ENCODE results near the gene SSX2IP. TPM values are rescaled to one million over a fixed set of nuclear protein-coding genes. Genes with fewer than 3 reads are reported as not detected.
A peak's percentile ranks its signal among the peaks of the same experiment; 100 is the strongest.

The SSX2IP gene
- total RNA-seq, 5 donors from 2014 or later (not counting 1 experiment from before 2014, with no cell fraction given): 6.2 to 10.9 (median 7.7) TPM

DNA sequence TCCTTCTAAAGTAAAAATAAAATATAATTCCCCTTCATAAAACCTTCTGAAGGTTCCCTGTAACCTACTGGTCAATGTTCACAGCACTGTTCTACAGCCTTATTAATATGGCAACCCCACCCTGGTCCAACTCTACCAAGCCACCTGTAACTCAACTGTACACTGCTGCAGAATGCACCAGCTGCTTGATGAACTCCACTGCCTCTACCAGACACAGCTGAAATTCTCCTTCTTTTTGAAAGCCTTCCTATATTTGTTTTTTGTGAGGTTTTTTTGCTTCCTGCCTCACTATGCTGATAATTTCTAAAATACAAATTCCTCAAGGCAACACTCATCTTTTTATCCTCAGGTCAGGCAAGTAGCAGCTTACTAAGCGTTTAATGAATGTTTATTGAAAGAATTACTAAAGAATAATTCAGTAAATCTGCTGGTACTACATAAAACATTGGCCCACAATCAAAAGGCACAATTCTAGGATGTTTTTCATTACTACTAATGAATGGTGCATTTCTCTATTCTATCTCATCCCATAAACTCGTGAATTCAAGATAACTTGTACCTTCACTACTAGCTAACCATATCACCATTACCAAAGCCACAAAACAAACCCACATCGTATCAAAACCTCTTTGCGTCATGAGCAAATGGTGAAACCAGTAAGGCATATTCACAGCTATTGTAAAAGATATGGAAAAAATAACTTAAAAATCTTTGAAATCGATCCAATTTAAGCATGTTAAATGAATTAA lies 2.4 kb downstream of the SSX2IP start:
- CTCF ChIA-PET: interaction anchor here in 1 of 2 donors (1.2 to 1.5 kb wide), 3 partner anchors 13 to 38 kb away, joined by 3 to 4 read pairs (median 4); no protein-coding TSS in a partner anchor
- Histone ChIP-seq H3K9me3 (no peaks in the 10 kb centered on the region), H3K27me3 (replicated peaks in 1 of 2; ENCODE audit: control insufficient read depth in 2 of 2, extremely low read depth in 1 of 2, insufficient read depth in 2 of 2, low read length in 1 of 2) (no peaks in the 10 kb centered on the region), H3K4me3 (ENCODE audit: control insufficient read depth in 1 of 2, extremely low read depth in 1 of 2, low read length in 1 of 2) (no peak overlapping the region), H3K27ac (ENCODE audit: low read length) (no peak overlapping the region), H3K4me1 (ENCODE audit: control insufficient read depth in 1 of 2, extremely low read depth in 1 of 2, insufficient read depth in 2 of 2, low read length in 2 of 2) (peaks cover 21 to 33% of the 10 kb centered on the region in 2 experiments), H3K36me3 (ENCODE audit: control insufficient read depth in 2 of 2, extremely low read depth in 1 of 2, insufficient read depth in 1 of 2, low read length in 1 of 2) (no peaks in the 10 kb centered on the region)
- H3K9me3 Mint-ChIP-seq: no peaks in the 10 kb centered on the region
- H3K27me3 Mint-ChIP-seq: no peaks in the 10 kb centered on the region
- H3K4me1 Mint-ChIP-seq: peaks cover 53 to 54% (median 53%) of the 10 kb centered on the region in 3 donors
- POLR2A ChIA-PET: interaction anchor here (0.5 to 0.6 kb wide), 2 partner anchors 110 to 309 kb away, joined by 3 to 4 read pairs; partner anchors contain the start of gene MCOLN2 (in 1 of the 2)
- DNase-seq (no peak), ATAC-seq (replicated peaks in 1 of 4) (no peak)
- peaks cover 3% of the 10 kb centered on the region for H3K36me3 Mint-ChIP-seq
- peak overlapping the region in 1 of 3 donors; percentile 99 for H3K4me3 Mint-ChIP-seq
- no peak overlapping the region for H3K27ac Mint-ChIP-seq
- WGBS (ENCODE audit: insufficient coverage): 83% methylated on average over 1 of the region's 5 CpGs

DNA sequence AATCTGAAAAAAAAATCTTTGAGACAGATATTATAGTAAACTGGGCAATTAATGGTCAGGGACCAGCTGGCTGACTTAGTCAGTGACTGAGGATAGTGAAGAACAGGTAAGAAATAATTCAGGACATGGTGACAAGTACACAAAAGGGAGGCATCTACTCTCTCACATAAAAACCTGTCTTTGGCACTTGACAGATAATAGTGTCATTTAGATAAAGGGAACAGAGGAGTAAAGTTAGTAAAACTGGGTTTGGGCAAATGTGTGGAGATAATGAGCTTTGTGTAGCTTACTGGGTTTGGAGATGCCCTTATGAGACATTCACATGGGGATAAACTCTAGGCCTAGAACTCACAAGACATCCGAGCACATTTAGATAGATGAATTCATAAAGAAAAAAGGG lies 4.0 kb downstream of the SSX2IP start:
- H3K36me3 Mint-ChIP-seq: peaks cover 6% of the 10 kb centered on the region
- peaks cover 39 to 47% (median 42%) of the 10 kb centered on the region in 3 donors for H3K4me1 Mint-ChIP-seq
- DNase-seq: no peak
- CTCF ChIA-PET: interaction anchor here in 1 of 2 donors (0.6 kb wide), 1 partner anchor 38 kb away, joined by 3 read pairs; no protein-coding TSS in a partner anchor
- no peak overlapping the region for H3K4me3 Mint-ChIP-seq
- H3K9me3 ChIP-seq: no peaks in the 10 kb centered on the region
- H3K27ac ChIP-seq (ENCODE audit: low read length): no peak overlapping the region
- WGBS (ENCODE audit: insufficient coverage): no CpG with 5 or more reads among the region's 1 CpG
- POLR2A ChIA-PET: no interaction called here
- no peaks in the 10 kb centered on the region for H3K27me3 Mint-ChIP-seq
- no peaks in the 10 kb centered on the region for H3K9me3 Mint-ChIP-seq
- H3K4me3 ChIP-seq (ENCODE audit: control insufficient read depth in 1 of 2, extremely low read depth in 1 of 2, low read length in 1 of 2): no peak overlapping the region
- peaks cover 14 to 22% of the 10 kb centered on the region in 2 experiments for H3K4me1 ChIP-seq (ENCODE audit: control insufficient read depth in 1 of 2, extremely low read depth in 1 of 2, insufficient read depth in 2 of 2, low read length in 2 of 2)
- no peak overlapping the region for H3K27ac Mint-ChIP-seq
- no peaks in the 10 kb centered on the region for H3K36me3 ChIP-seq (ENCODE audit: control insufficient read depth in 2 of 2, extremely low read depth in 1 of 2, insufficient read depth in 1 of 2, low read length in 1 of 2)
- ATAC-seq (replicated peaks in 1 of 4): no peak
- H3K27me3 ChIP-seq (replicated peaks in 1 of 2; ENCODE audit: control insufficient read depth in 2 of 2, extremely low read depth in 1 of 2, insufficient read depth in 2 of 2, low read length in 1 of 2): no peaks in the 10 kb centered on the region

DNA sequence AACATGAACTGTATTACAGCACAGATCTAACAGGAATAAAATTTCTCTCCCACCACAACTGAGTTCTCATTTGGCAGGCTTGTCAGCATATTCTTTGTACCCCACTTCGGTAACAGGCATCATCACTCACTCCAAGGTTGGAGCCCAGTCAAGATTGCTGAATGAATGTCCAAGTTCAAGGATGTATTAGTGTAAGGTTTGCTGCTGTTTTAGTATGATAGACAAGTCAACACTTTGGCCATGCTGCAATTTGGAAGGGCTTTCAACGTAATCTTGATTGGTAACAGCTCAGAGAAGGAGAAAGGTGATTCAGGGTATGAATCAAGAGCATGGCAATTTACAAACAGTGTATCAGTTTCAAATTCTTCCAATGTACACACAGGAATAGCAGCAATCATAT lies 6.8 kb downstream of the SSX2IP start:
- DNase-seq: no peak
- no peak for ATAC-seq (replicated peaks in 1 of 4)
- H3K9me3 ChIP-seq: no peaks in the 10 kb centered on the region
- no peaks in the 10 kb centered on the region for H3K9me3 Mint-ChIP-seq
- H3K27ac ChIP-seq (ENCODE audit: low read length): no peak overlapping the region
- WGBS (ENCODE audit: insufficient coverage): no CpG with 5 or more reads among the region's 2 CpGs
- no peaks in the 10 kb centered on the region for H3K27me3 Mint-ChIP-seq
- peaks cover 10% of the 10 kb centered on the region for H3K36me3 Mint-ChIP-seq
- ChIA-PET POLR2A (no interaction called here), CTCF (no interaction called here)
- no peak overlapping the region for H3K27ac Mint-ChIP-seq
- H3K36me3 ChIP-seq (ENCODE audit: control insufficient read depth in 2 of 2, extremely low read depth in 1 of 2, insufficient read depth in 1 of 2, low read length in 1 of 2): no peaks in the 10 kb centered on the region
- no peak overlapping the region for H3K4me3 Mint-ChIP-seq
- H3K4me1 Mint-ChIP-seq: peaks cover 26 to 39% (median 27%) of the 10 kb centered on the region in 3 donors
- peaks cover 0 to 9% of the 10 kb centered on the region in 2 experiments for H3K4me1 ChIP-seq (ENCODE audit: control insufficient read depth in 1 of 2, extremely low read depth in 1 of 2, insufficient read depth in 2 of 2, low read length in 2 of 2)
- no peak overlapping the region for H3K4me3 ChIP-seq (ENCODE audit: control insufficient read depth in 1 of 2, extremely low read depth in 1 of 2, low read length in 1 of 2)
- no peaks in the 10 kb centered on the region for H3K27me3 ChIP-seq (replicated peaks in 1 of 2; ENCODE audit: control insufficient read depth in 2 of 2, extremely low read depth in 1 of 2, insufficient read depth in 2 of 2, low read length in 1 of 2)

DNA sequence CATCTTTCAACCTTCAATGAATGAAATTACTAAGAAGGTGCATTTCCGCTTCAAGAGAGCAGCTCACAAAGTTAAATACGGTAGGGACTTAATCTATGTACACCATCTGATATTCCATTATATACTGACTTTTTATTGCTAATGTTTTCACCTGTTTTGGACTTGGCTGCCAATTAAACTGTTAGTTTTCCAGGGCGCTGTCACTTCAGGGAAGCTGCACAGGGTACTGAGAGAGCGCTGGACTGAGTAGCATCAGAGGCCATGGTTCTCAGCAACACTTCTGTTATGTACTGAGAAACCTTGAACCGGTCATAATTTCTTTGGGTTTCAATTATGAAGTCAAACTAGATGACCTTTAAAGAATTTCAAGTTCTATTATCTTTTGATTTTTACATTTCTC lies 8.2 kb downstream of the SSX2IP start:
- H3K36me3 ChIP-seq (ENCODE audit: control insufficient read depth in 2 of 2, extremely low read depth in 1 of 2, insufficient read depth in 1 of 2, low read length in 1 of 2): no peaks in the 10 kb centered on the region
- H3K27ac ChIP-seq (ENCODE audit: low read length): no peak overlapping the region
- Mint-ChIP-seq H3K27me3 (no peaks in the 10 kb centered on the region), H3K9me3 (peaks cover 0 to 4% (median 0%) of the 10 kb centered on the region in 3 donors), H3K4me1 (peaks cover 14 to 24% (median 22%) of the 10 kb centered on the region in 3 donors), H3K4me3 (no peak overlapping the region), H3K36me3 (peaks cover 21% of the 10 kb centered on the region), H3K27ac (no peak overlapping the region)
- ChIA-PET POLR2A (interaction anchor here in 1 of 2 donors (0.6 kb wide), 1 partner anchor 96 kb away, joined by 3 read pairs; no protein-coding TSS in a partner anchor), CTCF (interaction anchor here in 1 of 2 donors (0.6 to 1.1 kb wide), 2 partner anchors 42 to 285 kb away, joined by 3 to 5 read pairs; no protein-coding TSS in a partner anchor)
- H3K9me3 ChIP-seq: no peaks in the 10 kb centered on the region
- peaks cover 0 to 2% of the 10 kb centered on the region in 2 experiments for H3K4me1 ChIP-seq (ENCODE audit: control insufficient read depth in 1 of 2, extremely low read depth in 1 of 2, insufficient read depth in 2 of 2, low read length in 2 of 2)
- no peak overlapping the region for H3K4me3 ChIP-seq (ENCODE audit: control insufficient read depth in 1 of 2, extremely low read depth in 1 of 2, low read length in 1 of 2)
- DNase-seq: no peak
- 100% methylated on average over 2 of the region's 5 CpGs for WGBS (ENCODE audit: insufficient coverage)
- no peak for ATAC-seq (replicated peaks in 1 of 4)
- H3K27me3 ChIP-seq (replicated peaks in 1 of 2; ENCODE audit: control insufficient read depth in 2 of 2, extremely low read depth in 1 of 2, insufficient read depth in 2 of 2, low read length in 1 of 2): no peaks in the 10 kb centered on the region

DNA sequence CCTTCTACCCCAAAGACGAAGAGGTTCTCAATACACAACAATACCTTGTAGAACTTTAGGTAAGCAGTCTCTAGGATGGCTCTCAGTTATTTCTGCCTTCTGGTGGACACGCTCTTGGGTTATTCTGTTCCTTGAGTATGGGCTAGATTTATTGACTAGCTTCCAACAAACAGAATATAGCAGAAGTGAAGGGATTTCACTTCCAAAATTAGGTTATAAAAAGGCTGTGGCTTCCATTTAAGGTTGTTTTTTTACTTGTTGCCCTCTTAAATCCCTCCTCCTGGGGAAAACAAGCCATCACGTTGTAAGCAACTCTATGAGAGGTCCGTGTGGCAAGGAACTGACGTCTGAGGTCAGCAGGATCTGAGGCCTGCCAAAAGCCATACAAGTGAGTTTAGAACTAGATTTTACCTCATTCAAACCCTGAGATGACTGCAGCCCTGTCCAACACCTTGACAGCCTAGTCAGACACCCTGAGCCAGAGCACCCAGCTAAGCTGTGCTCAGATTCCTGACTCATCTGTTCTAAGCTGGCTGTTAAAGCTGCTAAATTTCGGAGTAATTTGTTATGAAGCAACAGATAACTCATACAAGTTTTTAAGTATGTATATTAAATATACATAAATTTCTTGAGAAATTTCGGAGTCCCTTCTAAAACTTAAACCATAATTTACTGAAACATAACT lies 12.7 kb downstream of the SSX2IP start:
- H3K36me3 ChIP-seq (ENCODE audit: control insufficient read depth in 2 of 2, extremely low read depth in 1 of 2, insufficient read depth in 1 of 2, low read length in 1 of 2): no peaks in the 10 kb centered on the region
- ChIA-PET CTCF (interaction anchor here in 1 of 2 donors (0.6 kb wide), 1 partner anchor 9 kb away, joined by 4 read pairs; no protein-coding TSS in a partner anchor), POLR2A (interaction anchor here in 1 of 2 donors (0.9 kb wide), 1 partner anchor 12 kb away, joined by 3 read pairs; no protein-coding TSS in a partner anchor)
- H3K4me3 ChIP-seq (ENCODE audit: control insufficient read depth in 1 of 2, extremely low read depth in 1 of 2, low read length in 1 of 2): no peak overlapping the region
- DNase-seq (no peak), ATAC-seq (replicated peaks in 1 of 4) (no peak)
- peaks cover 0 to 5% (median 0%) of the 10 kb centered on the region in 3 donors for H3K9me3 Mint-ChIP-seq
- H3K27ac Mint-ChIP-seq: no peak overlapping the region
- no peaks in the 10 kb centered on the region for H3K27me3 Mint-ChIP-seq
- H3K4me3 Mint-ChIP-seq: no peak overlapping the region
- no CpG with 5 or more reads among the region's 7 CpGs for WGBS (ENCODE audit: insufficient coverage)
- peaks cover 19 to 34% (median 20%) of the 10 kb centered on the region in 3 donors for H3K4me1 Mint-ChIP-seq
- H3K27me3 ChIP-seq (replicated peaks in 1 of 2; ENCODE audit: control insufficient read depth in 2 of 2, extremely low read depth in 1 of 2, insufficient read depth in 2 of 2, low read length in 1 of 2): no peaks in the 10 kb centered on the region
- H3K9me3 ChIP-seq: no peaks in the 10 kb centered on the region
- no peaks in the 10 kb centered on the region for H3K4me1 ChIP-seq (ENCODE audit: control insufficient read depth in 1 of 2, extremely low read depth in 1 of 2, insufficient read depth in 2 of 2, low read length in 2 of 2)
- H3K36me3 Mint-ChIP-seq: peaks cover 18% of the 10 kb centered on the region
- H3K27ac ChIP-seq (ENCODE audit: low read length): no peak overlapping the region

DNA sequence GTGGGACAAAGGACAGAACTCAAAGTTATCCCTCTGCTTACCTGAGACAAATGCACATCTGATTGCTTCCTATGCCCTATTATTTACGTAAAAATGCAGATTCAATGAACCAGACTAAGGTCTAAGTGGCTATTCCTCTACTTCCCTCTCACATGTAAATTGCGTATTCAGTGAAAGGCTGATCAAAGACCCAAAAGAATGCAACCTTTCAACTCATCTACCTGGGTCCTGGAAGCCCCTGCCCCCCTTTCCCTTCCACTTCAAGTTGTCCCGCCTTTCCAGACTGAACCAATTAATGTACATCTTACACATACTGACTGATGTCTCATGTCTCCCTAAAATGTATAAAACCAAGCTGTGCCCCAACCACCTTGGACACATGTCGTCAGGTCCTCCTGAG lies 14.6 kb downstream of the SSX2IP start:
- 98% methylated on average over 4 of the region's 4 CpGs for WGBS (ENCODE audit: insufficient coverage)
- ATAC-seq (replicated peaks in 1 of 4): no peak

More for the DNA sequence above, 14.6 kb downstream of the SSX2IP start:
- Histone ChIP-seq H3K27ac (ENCODE audit: low read length) (no peak overlapping the region), H3K36me3 (ENCODE audit: control insufficient read depth in 2 of 2, extremely low read depth in 1 of 2, insufficient read depth in 1 of 2, low read length in 1 of 2) (no peaks in the 10 kb centered on the region), H3K4me3 (ENCODE audit: control insufficient read depth in 1 of 2, extremely low read depth in 1 of 2, low read length in 1 of 2) (no peak overlapping the region), H3K9me3 (no peaks in the 10 kb centered on the region), H3K4me1 (ENCODE audit: control insufficient read depth in 1 of 2, extremely low read depth in 1 of 2, insufficient read depth in 2 of 2, low read length in 2 of 2) (no peaks in the 10 kb centered on the region), H3K27me3 (replicated peaks in 1 of 2; ENCODE audit: control insufficient read depth in 2 of 2, extremely low read depth in 1 of 2, insufficient read depth in 2 of 2, low read length in 1 of 2) (no peaks in the 10 kb centered on the region)
- Mint-ChIP-seq H3K4me1 (peaks cover 16 to 33% (median 18%) of the 10 kb centered on the region in 3 donors), H3K27ac (no peak overlapping the region), H3K4me3 (no peak overlapping the region), H3K27me3 (no peaks in the 10 kb centered on the region), H3K36me3 (peaks cover 16% of the 10 kb centered on the region), H3K9me3 (peaks cover 0 to 5% (median 0%) of the 10 kb centered on the region in 3 donors)
- ChIA-PET CTCF (interaction anchor here in 1 of 2 donors (1.1 kb wide), 1 partner anchor 12 kb away, joined by 3 read pairs; no protein-coding TSS in a partner anchor), POLR2A (interaction anchor here in 1 of 2 donors (0.9 kb wide), 2 partner anchors 10 to 552 kb away, joined by 7 to 8 read pairs; no protein-coding TSS in a partner anchor)
- no peak for DNase-seq
